ENCODE measurements around the gene MAL. TPM values are rescaled to one million over a fixed set of nuclear protein-coding genes. Genes with fewer than 3 reads are reported as not detected.

Gene MAL
- 1 to 10 TPM in 1 of 6 donors, under 1 TPM in 4, not detected in 1; 0.25 to 1.2 (median 0.55) TPM for total RNA-seq
- 1 to 10 TPM; 1.6 to 1.9 TPM for polyA plus RNA-seq

DNA sequence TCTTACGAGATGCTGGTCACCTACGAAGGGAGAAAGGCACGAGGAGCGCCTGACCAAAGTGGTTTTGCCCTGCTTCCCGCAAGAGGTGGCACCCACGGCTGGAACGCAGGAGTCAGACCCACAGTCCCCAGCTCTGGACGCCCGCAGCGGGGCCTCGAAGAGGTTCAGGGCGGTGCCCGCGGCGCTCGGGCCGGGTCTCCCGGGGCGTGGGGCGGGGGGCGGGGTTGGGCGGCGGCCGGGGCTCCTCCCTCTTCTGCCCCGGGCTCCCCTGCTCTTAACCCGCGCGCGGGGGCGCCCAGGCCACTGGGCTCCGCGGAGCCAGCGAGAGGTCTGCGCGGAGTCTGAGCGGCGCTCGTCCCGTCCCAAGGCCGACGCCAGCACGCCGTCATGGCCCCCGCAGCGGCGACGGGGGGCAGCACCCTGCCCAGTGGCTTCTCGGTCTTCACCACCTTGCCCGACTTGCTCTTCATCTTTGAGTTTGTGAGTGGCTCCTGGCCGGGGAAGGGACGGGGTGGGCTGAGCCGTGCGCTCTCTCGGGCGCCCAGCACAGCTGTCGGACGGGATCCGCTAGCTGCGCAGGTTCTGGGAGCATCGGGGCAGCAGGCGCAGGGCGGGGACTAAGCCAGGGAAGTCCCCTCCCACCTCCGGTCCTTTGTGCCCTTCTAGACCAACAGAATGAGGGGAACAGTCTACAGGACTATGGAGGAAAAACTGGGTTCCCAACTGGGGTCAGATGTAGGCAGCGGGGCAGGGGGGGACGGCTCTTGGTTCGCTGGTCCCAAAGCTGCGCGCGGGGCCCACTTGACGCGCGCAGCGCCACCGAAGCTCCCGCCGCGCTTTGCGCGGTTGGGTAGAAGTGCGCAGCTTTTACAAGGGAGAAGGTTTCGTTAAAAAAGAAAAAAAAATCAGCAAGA is at the start of gene MAL:
TSS of gene MAL (plus strand) at position 303 of the 914 bp plus-strand sequence. CDS start at position 388, 85 bp downstream.
- peaks cover 0 to 4% (median 0%) of the 10 kb centered on the region in 3 donors for H3K4me1 ChIP-seq
- H3K27ac ChIP-seq = no peak within 1 kb of the TSS
- 1 to 2% methylated on average over 61 to 81 of the region's 81 CpGs for WGBS, 2 donors
- FAIRE-seq = no peak
- TF ChIP-seq, protein P1, sequence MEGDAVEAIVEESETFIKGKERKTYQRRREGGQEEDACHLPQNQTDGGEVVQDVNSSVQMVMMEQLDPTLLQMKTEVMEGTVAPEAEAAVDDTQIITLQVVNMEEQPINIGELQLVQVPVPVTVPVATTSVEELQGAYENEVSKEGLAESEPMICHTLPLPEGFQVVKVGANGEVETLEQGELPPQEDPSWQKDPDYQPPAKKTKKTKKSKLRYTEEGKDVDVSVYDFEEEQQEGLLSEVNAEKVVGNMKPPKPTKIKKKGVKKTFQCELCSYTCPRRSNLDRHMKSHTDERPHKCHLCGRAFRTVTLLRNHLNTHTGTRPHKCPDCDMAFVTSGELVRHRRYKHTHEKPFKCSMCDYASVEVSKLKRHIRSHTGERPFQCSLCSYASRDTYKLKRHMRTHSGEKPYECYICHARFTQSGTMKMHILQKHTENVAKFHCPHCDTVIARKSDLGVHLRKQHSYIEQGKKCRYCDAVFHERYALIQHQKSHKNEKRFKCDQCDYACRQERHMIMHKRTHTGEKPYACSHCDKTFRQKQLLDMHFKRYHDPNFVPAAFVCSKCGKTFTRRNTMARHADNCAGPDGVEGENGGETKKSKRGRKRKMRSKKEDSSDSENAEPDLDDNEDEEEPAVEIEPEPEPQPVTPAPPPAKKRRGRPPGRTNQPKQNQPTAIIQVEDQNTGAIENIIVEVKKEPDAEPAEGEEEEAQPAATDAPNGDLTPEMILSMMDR (IDR thresholded peaks at IDR 0.05) = no peak
- no peak for DNase-seq
- no peaks in the 10 kb centered on the region for H3K36me3 ChIP-seq
- intact Hi-C loops (cut with DNase I) = loop anchor here in 1 of 3 donors (10.0 kb wide), 1 partner anchor 89 kb away; no protein-coding TSS in a partner anchor
- ATAC-seq = peak in 2 of 4 donors; percentile 49 to 59
- peak within 1 kb of the TSS in 2 of 4 donors; percentile 20 to 36 for H3K4me3 ChIP-seq
- H3K9me3 ChIP-seq = no peaks in the 10 kb centered on the region
- H3K27me3 ChIP-seq = peaks cover 0 to 13% (median 5%) of the 10 kb centered on the region in 4 donors

DNA sequence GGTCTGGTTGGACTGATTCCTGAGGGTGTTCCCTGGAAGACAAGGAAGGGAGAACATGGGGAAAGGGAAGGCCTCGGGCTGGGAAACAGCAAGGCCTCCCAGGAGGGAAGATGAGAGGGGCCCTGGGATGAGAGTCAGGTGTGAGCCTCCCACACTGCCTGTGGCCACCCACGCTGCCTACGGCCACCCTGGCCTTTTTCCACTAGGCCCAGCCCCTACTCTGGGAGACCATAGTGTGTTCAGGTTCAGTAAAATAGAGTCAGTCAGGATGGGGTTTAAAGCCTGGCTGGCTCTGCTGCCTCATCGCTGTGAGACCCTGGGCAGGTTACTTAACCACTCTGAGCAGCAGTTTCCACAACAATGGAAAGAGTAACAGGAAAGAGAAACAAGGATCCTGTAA is 47.7 kb upstream of the MAL start:
- Histone ChIP-seq H3K27me3 (no peaks in the 10 kb centered on the region), H3K36me3 (no peaks in the 10 kb centered on the region), H3K4me1 (no peaks in the 10 kb centered on the region), H3K4me3 (no peak overlapping the region), H3K9me3 (no peaks in the 10 kb centered on the region), H3K27ac (no peak overlapping the region)
- 66 to 68% methylated on average over 4 of the region's 4 CpGs for WGBS, 2 donors
- intact Hi-C loops (cut with DNase I) = no loop called here
- TF ChIP-seq, protein P1 (IDR thresholded peaks at IDR 0.05) = no peak
- DNase-seq = no peak
- no peak for ATAC-seq
- FAIRE-seq = no peak

DNA sequence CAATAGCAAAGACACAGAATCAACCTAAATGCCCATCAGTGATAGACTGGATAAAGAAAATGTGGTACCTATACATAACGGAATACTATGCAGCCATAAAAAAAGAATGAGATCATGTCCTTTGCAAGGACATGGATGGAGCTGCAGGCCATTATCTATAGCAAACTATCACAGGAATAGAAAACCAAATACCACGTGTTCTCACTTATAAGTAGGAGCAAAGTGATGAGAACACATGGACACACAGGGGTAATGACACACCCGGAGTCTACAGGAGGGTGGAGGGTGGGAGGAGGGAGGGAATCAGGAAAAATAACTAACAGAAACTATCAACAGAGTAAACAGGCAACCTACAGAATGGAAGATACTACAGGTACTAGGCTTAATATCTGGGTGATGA is 46.6 kb upstream of the MAL start:
- no peak for FAIRE-seq
- intact Hi-C loops (cut with DNase I) = no loop called here

DNA sequence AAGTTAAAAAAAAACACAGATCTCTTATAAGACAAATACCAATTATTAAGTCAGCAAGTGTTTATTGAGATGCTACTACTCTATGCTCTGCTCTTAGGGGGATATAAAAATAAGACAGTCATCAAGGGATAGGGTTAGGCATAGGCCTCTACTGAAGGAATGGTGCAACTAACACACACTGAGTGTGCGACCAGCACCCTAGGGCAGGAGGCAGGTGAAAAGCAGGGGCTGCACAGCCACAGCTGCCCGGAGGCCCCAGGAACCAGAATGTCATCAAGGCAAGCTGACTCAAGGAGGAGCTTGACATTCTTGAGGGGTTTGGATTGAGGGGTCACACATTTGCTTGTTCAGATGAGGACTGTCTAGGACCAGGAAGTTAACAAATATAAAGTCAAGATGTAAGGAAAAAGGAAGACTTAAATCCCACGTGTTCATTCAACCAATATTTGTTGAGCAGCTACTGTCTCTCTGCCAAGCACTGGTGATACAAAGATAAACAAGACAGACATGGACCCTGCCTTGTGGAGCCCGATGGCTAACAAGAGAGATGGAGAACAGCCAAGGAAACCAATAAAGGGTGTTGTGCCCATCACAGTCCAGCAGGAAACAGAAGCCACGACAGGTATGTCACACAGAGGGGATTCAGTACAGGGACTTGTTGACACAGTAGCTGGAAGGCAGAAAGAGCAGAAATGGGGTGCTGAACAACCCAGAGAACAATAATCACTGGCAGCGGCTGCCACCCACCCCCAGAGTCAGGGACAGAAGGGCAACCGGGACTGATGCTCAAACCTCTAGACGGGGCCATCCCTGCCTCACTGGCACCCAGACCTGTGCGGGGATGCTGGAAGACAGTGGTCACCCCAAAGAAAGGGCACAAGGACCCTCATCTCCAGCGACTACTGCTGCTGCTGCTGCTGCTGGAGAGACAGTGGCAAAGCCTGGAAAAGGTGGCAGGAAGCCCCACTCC is 45.8 kb upstream of the MAL start:
- Histone ChIP-seq H3K36me3 (no peaks in the 10 kb centered on the region), H3K4me1 (no peaks in the 10 kb centered on the region), H3K9me3 (no peaks in the 10 kb centered on the region), H3K27me3 (no peaks in the 10 kb centered on the region), H3K27ac (no peak overlapping the region), H3K4me3 (no peak overlapping the region)
- ATAC-seq (no peak), DNase-seq (no peak), FAIRE-seq (no peak)
- 70 to 76% methylated on average over 10 of the region's 10 CpGs for WGBS, 2 donors
- TF ChIP-seq, protein P1 (IDR thresholded peaks at IDR 0.05) = no peak
- intact Hi-C loops (cut with DNase I) = no loop called here

More for the DNA sequence above, 46.6 kb upstream of the MAL start:
- 71 to 85% methylated on average over 3 of the region's 3 CpGs for WGBS, 2 donors
- TF ChIP-seq, protein P1 (IDR thresholded peaks at IDR 0.05) = no peak
- ATAC-seq (no peak), DNase-seq (no peak)
- H3K27me3 ChIP-seq = no peaks in the 10 kb centered on the region
- H3K27ac ChIP-seq = no peak overlapping the region
- H3K9me3 ChIP-seq = no peaks in the 10 kb centered on the region
- no peaks in the 10 kb centered on the region for H3K36me3 ChIP-seq
- no peaks in the 10 kb centered on the region for H3K4me1 ChIP-seq
- H3K4me3 ChIP-seq = no peak overlapping the region
